A549 (cell line): Measurements from ENCODE around the gene MYF6. TPM values are rescaled to one million over a fixed set of nuclear protein-coding genes. Genes with fewer than 3 reads are reported as not detected.

Experiments
- ATAC-seq, 2 experiments: fragments of 200-7000 bp in 1 of 2; fragments of >200 bp in 1 of 2; cut with Nextera tagmentation in 1 of 2; cut with Tn5 transposase in 1 of 2; 3 replicates each; pipeline versions ENCODE4 v1.8.0 to v1.9.1; 2018 to 2020; ENCODE audit warnings: mild to moderate bottlenecking in 1 of 2, moderate library complexity in 1 of 2
- CTCF ChIA-PET: fragments of 300-600 bp; sonication (Branson Sonifier 250); formaldehyde crosslinking; extraction: SDS; loops from one replicate; lab custom pipeline; 2021; ENCODE audit warnings: antibody characterized with exemption, inconsistent platforms; lab: Yijun Ruan, JAX
- POLR2A ChIA-PET: fragments of 350-600 bp; formaldehyde crosslinking; extraction: SDS; loops from one replicate; lab custom pipeline; 2021; ENCODE audit warnings: antibody characterized with exemption, inconsistent platforms; lab: Yijun Ruan, JAX
- DNase-seq, 2 experiments: peaks; one replicate each; pipeline versions ENCODE4 v3.0.0 to v3.0.0-alpha.2; 2011 to 2016; ENCODE audit warnings: low read depth in 1 of 2, low spot score in 1 of 2
- FAIRE-seq: peaks from 2 replicates; lab custom pipeline; 2011; peaks lifted over from hg19 to GRCh38; lab: Jason Lieb, UNC
- H3K27ac ChIP-seq, 2 experiments: fragments of >200 bp; sonication (Bioruptor Twin); formaldehyde crosslinking; 3 replicates each; pipeline ENCODE4 v1.5.1; 2016 to 2017
- H3K4me1 ChIP-seq: fragments of >200 bp; sonication (Bioruptor Twin); formaldehyde crosslinking; 3 replicates; pipeline ENCODE4 v1.6.1; 2016
- H3K4me2 ChIP-seq: fragments of >200 bp; sonication (Bioruptor Twin); formaldehyde crosslinking; 3 replicates; pipeline ENCODE4 v1.6.1; 2016
- H3K4me3 ChIP-seq: fragments of >200 bp; sonication (Bioruptor Twin); formaldehyde crosslinking; 3 replicates; pipeline ENCODE4 v1.5.1; 2016
- H3K9me3 ChIP-seq: fragments of >200 bp; sonication (Bioruptor Twin); formaldehyde crosslinking; 3 replicates; pipeline ENCODE4 v1.6.1; 2016
- BHLHE40 ChIP-seq: IDR thresholded peaks from 2 replicates; pipeline ENCODE4 v1.6.1; 2012; ENCODE audit warnings: low read depth, low read length, inconsistent platforms
- CBX8 ChIP-seq: fragments of 200-600 bp; sonication (generic); IDR thresholded peaks from 2 replicates; pipeline ENCODE4 v1.6.1; 2016
- CEBPB ChIP-seq, 2 experiments: fragments of >200 bp in 1 of 2; sonication (Bioruptor Twin) in 1 of 2; formaldehyde crosslinking in 1 of 2; IDR thresholded peaks; 2 replicates each; pipeline ENCODE4 v1.6.1; 2012 to 2016
- CHD2 ChIP-seq: fragments of 150-350 bp; IDR thresholded peaks from 2 replicates; pipeline ENCODE4 v1.6.1; 2014; ENCODE audit warnings: low read length; ENCODE audit not compliant: partially characterized antibody
- EHMT2 ChIP-seq: fragments of 200-600 bp; sonication (generic); IDR thresholded peaks from 2 replicates; pipeline ENCODE4 v1.6.1; 2016; ENCODE audit warnings: antibody characterized with exemption, low read depth, mild to moderate bottlenecking, moderate library complexity
- EP300 ChIP-seq, 2 experiments: fragments of >200 bp; sonication (Bioruptor Twin); formaldehyde crosslinking; IDR thresholded peaks; 2 replicates in 1 of 2; 3 replicates in 1 of 2; pipeline ENCODE4 v1.6.1; 2016 to 2017
- GATA3 ChIP-seq: IDR thresholded peaks from 2 replicates; pipeline ENCODE4 v1.6.1; 2012; ENCODE audit warnings: borderline replicate concordance
- HEYL ChIP-seq: fragments of 250-450 bp; sonication (Bioruptor Pico); IDR thresholded peaks from 2 replicates; pipeline ENCODE4 v1.8.0; 2021; ENCODE audit warnings: mild to moderate bottlenecking, moderate library complexity
- HOXB5 ChIP-seq: fragments of 250-450 bp; sonication (Bioruptor Pico); IDR thresholded peaks from 2 replicates; pipeline ENCODE4 v1.5.0; 2020; ENCODE audit warnings: mild to moderate bottlenecking, moderate library complexity
- JUN ChIP-seq, 2 experiments: fragments of >200 bp; sonication (Bioruptor Twin); formaldehyde crosslinking; IDR thresholded peaks; 2 replicates in 1 of 2; 3 replicates in 1 of 2; pipeline ENCODE4 v1.6.1; 2016 to 2017
- KDM1A ChIP-seq: fragments of 200-600 bp; sonication (generic); IDR thresholded peaks from 2 replicates; pipeline ENCODE4 v1.6.1; 2016; ENCODE audit warnings: low read depth, mild to moderate bottlenecking
- KDM5A ChIP-seq: fragments of 200-600 bp; sonication (generic); IDR thresholded peaks from 2 replicates; pipeline ENCODE4 v1.6.1; 2016; ENCODE audit warnings: antibody characterized with exemption, mild to moderate bottlenecking
- NR3C1 ChIP-seq: fragments of >200 bp; sonication (Bioruptor Twin); formaldehyde crosslinking; IDR thresholded peaks from 3 replicates; pipeline ENCODE4 v1.6.1; 2017
- PHF8 ChIP-seq: fragments of 200-600 bp; sonication (generic); IDR thresholded peaks from 2 replicates; pipeline ENCODE4 v1.6.1; 2016; ENCODE audit warnings: low read depth, mild to moderate bottlenecking, antibody characterized with exemption, moderate library complexity, borderline replicate concordance
- RAD21 ChIP-seq, 2 experiments: fragments of >200 bp in 1 of 2; sonication (Bioruptor Twin) in 1 of 2; formaldehyde crosslinking in 1 of 2; IDR thresholded peaks in 1 of 2; conservative IDR thresholded peaks in 1 of 2; 2 replicates in 1 of 2; 3 replicates in 1 of 2; pipeline ENCODE4 v1.6.1; 2012 to 2018; ENCODE audit warnings: inconsistent platforms in 1 of 2
- RARB ChIP-seq: fragments of 250-450 bp; sonication (Bioruptor Pico); IDR thresholded peaks from 2 replicates; pipeline ENCODE4 v1.8.0; 2021; ENCODE audit warnings: mild to moderate bottlenecking, moderate library complexity
- RNF2 ChIP-seq: fragments of 200-600 bp; sonication (generic); IDR thresholded peaks from 2 replicates; pipeline ENCODE4 v1.6.1; 2016; ENCODE audit warnings: low read depth, mild to moderate bottlenecking, antibody characterized with exemption, moderate library complexity, borderline replicate concordance
- WGBS: methylation state at CpG from one replicate; pipeline ENCODE4 v1.1.6; 2017; ENCODE audit errors: missing lambda C conversion rate; 5-methylcytosine and 5-hydroxymethylcytosine counted together
- polyA plus RNA-seq, 4 experiments: library from polyadenylated mRNA; depleted of rRNA in 3 of 4; stranded (reverse); fragments of >200 nt; fragmentation: RNase III in 1 of 4; extraction: RNeasy Plus Mini Kit Qiagen cat#74134 plus additional on column Dnase treatment in 1 of 4; gene quantifications; 2 replicates in 3 of 4; 3 replicates in 1 of 4; pipeline ENCODE4 v1.2.3, GENCODE V29; 2011 to 2017
- TF ChIP-seq, protein P1 (sequence below): fragments of 250-450 bp; sonication (Bioruptor Pico); IDR thresholded peaks from 2 replicates; pipeline ENCODE4 v1.5.0; 2021; ENCODE audit warnings: mild to moderate bottlenecking, moderate library complexity, borderline replicate concordance
- TF ChIP-seq, protein P2 (sequence below): IDR thresholded peaks from 2 replicates; pipeline ENCODE4 v1.6.1; 2012; ENCODE audit warnings: low read depth, borderline replicate concordance
- TF ChIP-seq, protein P3 (sequence below): IDR thresholded peaks from 2 replicates; pipeline ENCODE4 v1.6.1; 2012
- TF ChIP-seq, protein P4 (sequence below): fragments of >200 bp; sonication (Bioruptor Twin); formaldehyde crosslinking; IDR thresholded peaks from 2 replicates; pipeline ENCODE4 v1.6.1; 2016
- TF ChIP-seq, protein P5 (sequence below): fragments of >200 bp; sonication (Bioruptor Twin); formaldehyde crosslinking; IDR thresholded peaks from 3 replicates; pipeline ENCODE4 v1.6.1; 2016

The MYF6 gene
- polyA plus RNA-seq, 2 of the 4 experiments (the other 2 are of a cell fraction) = not detected

DNA sequence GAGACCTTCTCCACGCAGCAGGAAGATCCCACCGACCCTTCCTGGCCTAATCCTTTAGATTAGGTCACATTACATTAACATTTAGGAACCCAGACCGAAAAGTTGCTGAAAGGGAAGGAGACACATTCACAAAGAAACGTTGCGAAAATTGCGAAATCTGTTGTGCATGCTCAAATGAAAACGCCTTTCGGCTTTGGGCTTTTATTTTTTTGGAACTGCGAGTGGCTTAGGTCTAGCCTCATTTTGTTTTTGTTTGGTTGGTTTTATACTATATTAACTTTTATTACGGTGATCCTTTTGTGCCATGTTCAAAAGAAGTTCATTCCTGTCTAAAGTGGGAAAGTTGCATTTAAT lies 1.5 kb downstream of the MYF6 start:
- Histone ChIP-seq H3K9me3 (no peaks in the 10 kb centered on the region), H3K27ac (no peak overlapping the region), H3K4me1 (no peaks in the 10 kb centered on the region), H3K4me2 (no peak overlapping the region), H3K4me3 (no peak overlapping the region)
- CTCF ChIA-PET = no interaction called here
- TF ChIP-seq CEBPB (IDR thresholded peaks at IDR 0.05) (0 out of 4 replicates have a peak, but pooled peaks of 1 of the 2 experiments have one; percentile 8), NR3C1 (no peak), GATA3 (no peak)
- FAIRE-seq = no peak
- ATAC-seq = no peak
- WGBS = 59% methylated on average over 10 of the region's 10 CpGs
- POLR2A ChIA-PET = no interaction called here
- DNase-seq = no peak

DNA sequence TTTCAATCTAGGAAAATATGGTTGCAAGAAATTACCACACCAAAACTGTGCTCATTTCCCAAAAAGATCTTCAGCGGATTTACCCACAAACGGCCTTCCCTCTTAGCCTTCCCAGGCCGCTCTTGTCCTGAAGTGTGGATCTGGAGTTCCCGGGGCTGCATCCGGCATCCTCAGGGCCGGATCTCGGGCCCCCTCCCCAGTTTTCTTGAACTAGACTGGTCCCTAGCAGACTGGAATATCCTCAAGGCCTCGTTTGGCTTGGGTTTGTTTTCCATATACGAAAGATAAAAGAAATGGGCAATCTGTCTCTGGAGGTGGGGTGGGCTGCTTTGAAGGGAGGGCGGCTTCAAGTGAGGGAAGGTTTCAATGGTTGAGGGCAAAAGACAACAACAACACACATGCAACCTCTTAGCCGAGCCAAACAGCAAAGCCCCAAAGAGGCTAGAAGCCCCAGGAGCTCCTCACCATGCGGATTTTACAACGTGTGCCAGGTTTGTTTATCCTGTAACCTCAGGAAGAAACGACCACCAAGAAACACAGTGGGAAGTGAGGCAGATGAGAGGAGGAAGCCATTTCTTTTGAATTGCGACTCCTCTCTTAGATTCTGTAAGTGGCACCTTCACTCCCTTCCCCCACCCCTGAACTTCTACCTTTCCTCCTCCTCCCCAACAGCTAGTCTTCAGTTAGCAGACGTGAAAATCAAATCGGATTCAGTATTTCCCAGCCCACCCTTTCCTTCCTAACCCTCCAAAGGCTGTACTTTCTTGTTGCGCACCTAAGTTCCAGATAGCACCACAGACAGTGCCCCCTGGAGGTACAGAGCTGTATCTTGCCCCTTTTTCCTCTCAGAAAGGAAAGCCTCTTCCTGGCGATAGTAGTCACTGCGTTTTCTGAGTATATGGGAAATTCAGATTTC lies 2.6 kb downstream of the MYF6 start:
- POLR2A ChIA-PET = no interaction called here
- Histone ChIP-seq H3K9me3 (no peaks in the 10 kb centered on the region), H3K4me3 (no peak overlapping the region), H3K4me2 (no peak overlapping the region), H3K4me1 (no peaks in the 10 kb centered on the region), H3K27ac (no peak overlapping the region)
- TF ChIP-seq CHD2 = no peak
- TF ChIP-seq BHLHE40 = no peak
- TF ChIP-seq, protein P1, sequence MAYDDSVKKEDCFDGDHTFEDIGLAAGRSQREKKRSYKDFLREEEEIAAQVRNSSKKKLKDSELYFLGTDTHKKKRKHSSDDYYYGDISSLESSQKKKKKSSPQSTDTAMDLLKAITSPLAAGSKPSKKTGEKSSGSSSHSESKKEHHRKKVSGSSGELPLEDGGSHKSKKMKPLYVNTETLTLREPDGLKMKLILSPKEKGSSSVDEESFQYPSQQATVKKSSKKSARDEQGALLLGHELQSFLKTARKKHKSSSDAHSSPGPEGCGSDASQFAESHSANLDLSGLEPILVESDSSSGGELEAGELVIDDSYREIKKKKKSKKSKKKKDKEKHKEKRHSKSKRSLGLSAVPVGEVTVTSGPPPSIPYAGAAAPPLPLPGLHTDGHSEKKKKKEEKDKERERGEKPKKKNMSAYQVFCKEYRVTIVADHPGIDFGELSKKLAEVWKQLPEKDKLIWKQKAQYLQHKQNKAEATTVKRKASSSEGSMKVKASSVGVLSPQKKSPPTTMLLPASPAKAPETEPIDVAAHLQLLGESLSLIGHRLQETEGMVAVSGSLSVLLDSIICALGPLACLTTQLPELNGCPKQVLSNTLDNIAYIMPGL (CRISPR knock-in tag) = no peak
- 0 out of 5 replicates have a peak, but pooled peaks of 1 of the 2 experiments have one; percentile 8 for TF ChIP-seq RAD21 (conservative IDR thresholded peaks at IDR 0.05 in 1 of 2, IDR thresholded peaks at IDR 0.05 in 1 of 2)
- FAIRE-seq (no peak), DNase-seq (peak in 1 of 2 experiments; percentile 27), ATAC-seq (peak in 1 of 2 experiments; percentile 60; a peak in 2 of 6 replicates)
- 63% methylated on average over 20 of the region's 20 CpGs for WGBS
- CTCF ChIA-PET = no interaction called here

DNA sequence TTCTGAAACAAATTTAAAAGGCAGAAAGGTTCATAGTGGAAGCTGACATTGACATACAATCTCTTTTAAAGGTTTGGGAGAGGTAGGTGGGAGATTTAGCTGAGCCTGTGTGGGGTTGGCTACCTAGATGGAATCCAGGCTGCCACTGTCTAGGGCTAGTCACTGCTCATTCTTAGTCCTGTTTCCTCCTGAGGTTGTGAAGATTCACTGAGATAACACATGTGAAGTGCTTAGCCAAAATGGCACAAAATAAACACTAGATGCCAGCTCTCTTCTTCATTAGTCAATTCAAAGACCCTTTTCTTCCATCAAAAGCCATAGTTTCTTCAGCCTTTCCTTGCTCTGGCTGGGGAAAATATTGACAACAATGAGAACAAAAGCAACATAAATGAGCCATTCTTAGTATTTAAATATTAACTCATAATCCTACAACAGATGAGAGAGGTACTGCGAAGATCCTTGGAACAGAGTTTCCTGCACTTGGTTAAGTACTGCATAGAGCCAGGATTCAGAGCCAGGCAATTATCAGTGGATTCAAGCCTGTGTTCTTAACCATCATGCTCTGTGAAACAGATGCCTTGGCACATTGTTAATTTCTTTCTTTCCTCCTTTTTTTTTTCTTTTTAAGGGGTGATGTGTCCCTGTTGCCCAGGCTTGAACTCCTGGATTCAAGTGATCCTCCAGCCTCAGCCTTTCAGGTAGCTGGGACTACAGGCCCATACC lies 3.5 kb downstream of the MYF6 start:
- WGBS = 82% methylated on average over 1 of the region's 1 CpG
- H3K4me1 ChIP-seq = no peaks in the 10 kb centered on the region
- no peak for DNase-seq
- no peak overlapping the region for H3K4me2 ChIP-seq
- H3K4me3 ChIP-seq = no peak overlapping the region
- H3K27ac ChIP-seq = no peak overlapping the region
- no peak for ATAC-seq
- no peak for FAIRE-seq
- no peaks in the 10 kb centered on the region for H3K9me3 ChIP-seq
- ChIA-PET CTCF (no interaction called here), POLR2A (no interaction called here)
- TF ChIP-seq GATA3 (no peak), EP300 (IDR thresholded peaks at IDR 0.05) (no peak), JUN (IDR thresholded peaks at IDR 0.05) (no peak), RNF2 (no peak), CBX8 (no peak), KDM1A (no peak), HOXB5 (CRISPR knock-in tag) (no peak), RARB (CRISPR knock-in tag) (no peak), BHLHE40 (no peak), KDM5A (no peak), HEYL (CRISPR knock-in tag) (no peak), RAD21 (conservative IDR thresholded peaks at IDR 0.05 in 1 of 2, IDR thresholded peaks at IDR 0.05 in 1 of 2) (no peak), EHMT2 (no peak), PHF8 (no peak)
- TF ChIP-seq, protein P2, sequence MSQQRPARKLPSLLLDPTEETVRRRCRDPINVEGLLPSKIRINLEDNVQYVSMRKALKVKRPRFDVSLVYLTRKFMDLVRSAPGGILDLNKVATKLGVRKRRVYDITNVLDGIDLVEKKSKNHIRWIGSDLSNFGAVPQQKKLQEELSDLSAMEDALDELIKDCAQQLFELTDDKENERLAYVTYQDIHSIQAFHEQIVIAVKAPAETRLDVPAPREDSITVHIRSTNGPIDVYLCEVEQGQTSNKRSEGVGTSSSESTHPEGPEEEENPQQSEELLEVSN = no peak
- TF ChIP-seq, protein P3, sequence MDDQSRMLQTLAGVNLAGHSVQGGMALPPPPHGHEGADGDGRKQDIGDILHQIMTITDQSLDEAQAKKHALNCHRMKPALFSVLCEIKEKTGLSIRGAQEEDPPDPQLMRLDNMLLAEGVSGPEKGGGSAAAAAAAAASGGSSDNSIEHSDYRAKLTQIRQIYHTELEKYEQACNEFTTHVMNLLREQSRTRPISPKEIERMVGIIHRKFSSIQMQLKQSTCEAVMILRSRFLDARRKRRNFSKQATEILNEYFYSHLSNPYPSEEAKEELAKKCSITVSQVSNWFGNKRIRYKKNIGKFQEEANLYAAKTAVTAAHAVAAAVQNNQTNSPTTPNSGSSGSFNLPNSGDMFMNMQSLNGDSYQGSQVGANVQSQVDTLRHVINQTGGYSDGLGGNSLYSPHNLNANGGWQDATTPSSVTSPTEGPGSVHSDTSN = no peak
- TF ChIP-seq, protein P4, sequence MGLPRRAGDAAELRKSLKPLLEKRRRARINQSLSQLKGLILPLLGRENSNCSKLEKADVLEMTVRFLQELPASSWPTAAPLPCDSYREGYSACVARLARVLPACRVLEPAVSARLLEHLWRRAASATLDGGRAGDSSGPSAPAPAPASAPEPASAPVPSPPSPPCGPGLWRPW = no peak
- TF ChIP-seq, protein P5, sequence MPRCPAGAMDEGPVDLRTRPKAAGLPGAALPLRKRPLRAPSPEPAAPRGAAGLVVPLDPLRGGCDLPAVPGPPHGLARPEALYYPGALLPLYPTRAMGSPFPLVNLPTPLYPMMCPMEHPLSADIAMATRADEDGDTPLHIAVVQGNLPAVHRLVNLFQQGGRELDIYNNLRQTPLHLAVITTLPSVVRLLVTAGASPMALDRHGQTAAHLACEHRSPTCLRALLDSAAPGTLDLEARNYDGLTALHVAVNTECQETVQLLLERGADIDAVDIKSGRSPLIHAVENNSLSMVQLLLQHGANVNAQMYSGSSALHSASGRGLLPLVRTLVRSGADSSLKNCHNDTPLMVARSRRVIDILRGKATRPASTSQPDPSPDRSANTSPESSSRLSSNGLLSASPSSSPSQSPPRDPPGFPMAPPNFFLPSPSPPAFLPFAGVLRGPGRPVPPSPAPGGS = no peak
